AG10803 (cell line): ENCODE data around the gene GGPS1.

Experiments
- DNase-seq: peaks from one replicate; pipeline ENCODE4 v3.0.0; 2010; ENCODE audit warnings: low read depth
- H3K4me3 ChIP-seq: 2 replicates; pipeline ENCODE4 v1.5.1; 2011; ENCODE audit warnings: mild to moderate bottlenecking, low read length, control low read depth
- CTCF ChIP-seq: conservative IDR thresholded peaks from 2 replicates; pipeline ENCODE4 v1.5.1; 2011; ENCODE audit warnings: mild to moderate bottlenecking, low read length, control low read depth, inconsistent platforms

The GGPS1 gene

GRCh38 chr1:235287208-235287882 is 41.0 kb upstream of the GGPS1 start:
- TF ChIP-seq CTCF = no peak
- no peak overlapping the region for H3K4me3 ChIP-seq
- no peak for DNase-seq

DNA sequence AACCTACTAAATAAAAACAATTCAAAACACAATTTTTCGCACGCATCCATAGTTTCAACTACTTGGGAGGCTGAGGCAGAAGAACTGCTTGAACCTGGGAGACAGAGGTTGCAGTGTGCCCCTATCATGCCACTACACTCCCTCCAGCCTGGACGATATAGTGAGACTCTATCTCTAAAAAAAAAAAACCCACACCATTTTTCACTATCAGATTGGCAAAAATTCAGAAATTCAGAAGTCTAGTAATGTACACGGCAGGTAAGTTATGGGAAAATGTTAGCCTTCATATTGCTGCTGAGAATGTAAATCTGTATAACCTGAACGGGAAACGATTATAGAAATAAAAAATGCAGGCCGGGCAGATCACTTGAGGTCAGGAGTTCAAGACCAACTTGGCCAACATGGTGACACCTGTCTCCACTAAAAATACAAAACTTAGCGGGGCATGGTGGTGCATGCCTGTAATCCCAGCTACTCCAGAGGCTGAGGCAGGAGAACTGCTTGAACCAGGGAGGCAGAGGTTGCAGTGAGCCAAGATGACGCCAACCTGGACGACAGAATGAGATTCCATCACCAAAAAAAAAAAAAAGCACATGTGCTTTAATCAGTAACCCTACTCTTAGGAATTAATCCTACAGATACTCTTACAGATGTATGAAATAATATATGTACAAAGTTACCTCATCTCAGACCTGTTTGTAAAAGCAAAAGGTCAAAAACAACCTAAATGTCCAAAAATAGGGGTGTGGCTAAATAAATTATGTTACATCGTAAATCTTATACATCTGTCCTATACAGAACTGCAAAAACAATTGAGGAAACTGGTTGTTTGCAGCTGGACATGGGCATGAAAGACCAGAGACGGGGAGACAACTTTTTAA is 38.3 kb upstream of the GGPS1 start:
- TF ChIP-seq CTCF = no peak
- DNase-seq = no peak

GRCh38 chr1:235290740-235291502 is 37.4 kb upstream of the GGPS1 start:
- no peak for TF ChIP-seq CTCF
- no peak overlapping the region for H3K4me3 ChIP-seq
- no peak for DNase-seq

More for the DNA sequence above, 38.3 kb upstream of the GGPS1 start:
- no peak overlapping the region for H3K4me3 ChIP-seq

- DNase-seq = no peak
- no peak overlapping the region for H3K4me3 ChIP-seq
- TF ChIP-seq CTCF = no peak
These were observed 36.7 kb upstream of the GGPS1 start for GRCh38 chr1:235291599-235292091.

DNA sequence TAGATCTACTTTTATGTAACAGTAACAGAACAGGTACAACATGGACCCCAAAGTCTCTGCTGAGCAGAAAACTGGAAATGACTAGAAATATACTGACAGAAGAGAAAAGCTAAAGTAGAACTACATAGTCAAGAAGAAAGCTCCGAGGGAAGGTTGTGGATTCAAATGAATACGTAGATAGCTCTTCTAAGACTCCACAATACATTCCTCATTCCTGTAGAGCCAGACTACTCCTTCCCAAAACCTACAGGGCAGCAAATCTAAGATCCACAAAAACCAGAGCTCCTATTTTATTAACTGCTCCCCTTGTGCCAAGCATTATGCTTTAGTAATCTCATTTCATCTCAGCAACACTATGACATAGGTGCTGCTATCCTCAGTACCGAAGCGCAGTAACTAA is 35.6 kb upstream of the GGPS1 start:
- no peak for DNase-seq
- TF ChIP-seq CTCF = no peak
- H3K4me3 ChIP-seq = no peak overlapping the region

GRCh38 chr1:235293322-235293942 is 34.9 kb upstream of the GGPS1 start:
- DNase-seq = no peak
- no peak for TF ChIP-seq CTCF
- H3K4me3 ChIP-seq = no peak overlapping the region
